ENCODE measurements around the gene RASL11A.
"Not testable (repeated sequence)": the region's sequence is repeated elsewhere in the genome, so short reads cannot be mapped to it uniquely, and the experiment has no call there.

GRCh38 chr13:27222100-27222499 lies 48.5 kb upstream of the RASL11A start:
- TF ChIP-seq CTCF (conservative IDR thresholded peaks at IDR 0.05 in 1 of 2, IDR thresholded peaks at IDR 0.05 in 1 of 2; ENCODE audit: extremely low read depth in 1 of 2, insufficient read depth in 1 of 2, low read depth in 1 of 2, low read length in 2 of 2); EZH2 (IDR thresholded peaks at IDR 0.05; ENCODE audit: borderline replicate concordance, low read length): not testable (repeated sequence)
